Colon (tissue), 2 donors: Measurements from ENCODE around the gene PPP6R2.
"Not testable (repeated sequence)": the region's sequence is repeated elsewhere in the genome, so short reads cannot be mapped to it uniquely, and the experiment has no call there.

ENCODE experiments used
- FAIRE-seq: peaks from 2 replicates; lab custom pipeline; 2012; peaks lifted over from hg19 to GRCh38; lab: Jason Lieb, UNC
- donor health status: control.
- donor health status: control.

Gene PPP6R2

GRCh38 chr22:50399751-50400331, 56.7 kb downstream of the PPP6R2 start:
- no peak for FAIRE-seq

- FAIRE-seq = no peak
Measured at GRCh38 chr22:50400406-50400805, 57.3 kb downstream of the PPP6R2 start.

- FAIRE-seq = no peak
Measured at GRCh38 chr22:50400931-50401330, 57.8 kb downstream of the PPP6R2 start.

GRCh38 chr22:50401907-50402306, 58.8 kb downstream of the PPP6R2 start:
- no peak for FAIRE-seq

GRCh38 chr22:50403701-50404101, 60.6 kb downstream of the PPP6R2 start:
- FAIRE-seq = no peak

- no peak for FAIRE-seq
Measured at GRCh38 chr22:50406416-50407170, 63.5 kb downstream of the PPP6R2 start.

- FAIRE-seq = no peak
Measured at GRCh38 chr22:50408311-50408710, 65.2 kb downstream of the PPP6R2 start.

GRCh38 chr22:50408954-50409353, 65.8 kb downstream of the PPP6R2 start:
- FAIRE-seq = not testable (repeated sequence)

- no peak for FAIRE-seq
Measured at GRCh38 chr22:50414476-50415248, 71.5 kb downstream of the PPP6R2 start.

- FAIRE-seq = no peak
Measured at GRCh38 chr22:50415426-50415825, 72.3 kb downstream of the PPP6R2 start.

- no peak for FAIRE-seq
Measured at GRCh38 chr22:50416996-50417395, 73.9 kb downstream of the PPP6R2 start.

GRCh38 chr22:50417411-50418210, 74.5 kb downstream of the PPP6R2 start:
- no peak for FAIRE-seq

GRCh38 chr22:50418624-50419023, 75.5 kb downstream of the PPP6R2 start:
- no peak for FAIRE-seq

- FAIRE-seq = no peak
Measured at GRCh38 chr22:50419116-50419515, 76.0 kb downstream of the PPP6R2 start.

- FAIRE-seq = no peak
Measured at GRCh38 chr22:50420015-50420414, 76.9 kb downstream of the PPP6R2 start.

- no peak for FAIRE-seq
Measured at GRCh38 chr22:50420581-50420980, 77.5 kb downstream of the PPP6R2 start.

- no peak for FAIRE-seq
Measured at GRCh38 chr22:50422046-50422445, 78.9 kb downstream of the PPP6R2 start.

- no peak for FAIRE-seq
Measured at GRCh38 chr22:50422961-50423815, 80.1 kb downstream of the PPP6R2 start.

- FAIRE-seq = no peak
Measured at GRCh38 chr22:50423956-50424355, 80.8 kb downstream of the PPP6R2 start.

GRCh38 chr22:50425179-50425916, 82.2 kb downstream of the PPP6R2 start:
- no peak for FAIRE-seq
